Endothelial cell of umbilical vein (primary cell): Measurements from ENCODE around the gene SRGAP3. TPM values are rescaled to one million over a fixed set of nuclear protein-coding genes. Genes with fewer than 3 reads are reported as not detected.

ENCODE experiments used
- BruUV-seq: library from RNA; stranded (reverse); fragments of 400-500 nt; replicated peaks from 2 replicates; lab custom pipeline; 2021; lab: Mats Ljungman, UMichigan
- CTCF ChIA-PET: fragments of 300-600, 350-600 bp; sonication (Branson Sonifier 250); formaldehyde crosslinking; loops from one replicate; lab custom pipeline; 2021; ENCODE audit warnings: antibody characterized with exemption, inconsistent platforms; lab: Charles Lee
- POLR2A ChIA-PET: fragments of 300-600, 350-600 bp; sonication (Branson Sonifier 250); formaldehyde crosslinking; loops from one replicate; lab custom pipeline; 2021; ENCODE audit warnings: antibody characterized with exemption, inconsistent platforms; lab: Charles Lee
- DNase-seq: peaks from one replicate; pipeline ENCODE4 v3.0.0-alpha.2; 2011; ENCODE audit warnings: low read depth, low spot score
- FAIRE-seq: peaks from 2 replicates; lab custom pipeline; 2011; peaks lifted over from hg19 to GRCh38; lab: Jason Lieb, UNC
- H2AFZ ChIP-seq: 2 replicates; pipeline ENCODE4 v1.6.0; 2012; ENCODE audit warnings: low read depth, low read length, control low read depth, inconsistent platforms
- H3K27ac ChIP-seq: 2 replicates; pipeline ENCODE4 v1.5.1; 2011; ENCODE audit warnings: low read depth, mild to moderate bottlenecking, control low read depth, low read length, moderate library complexity; ENCODE audit not compliant: insufficient read depth
- H3K27me3 ChIP-seq, 2 experiments: 2 replicates each; pipeline versions ENCODE4 v1.6.0 to v1.6.1; 2011; ENCODE audit warnings: low read length in 2 of 2, mixed read lengths in 1 of 2; ENCODE audit not compliant: control insufficient read depth in 2 of 2, insufficient read depth in 2 of 2
- H3K36me3 ChIP-seq, 2 experiments: 2 replicates in 1 of 2; 3 replicates in 1 of 2; pipeline ENCODE4 v1.5.1; 2011; ENCODE audit warnings: low read length in 2 of 2, mild to moderate bottlenecking in 1 of 2, moderate library complexity in 1 of 2; ENCODE audit not compliant: control insufficient read depth in 2 of 2, insufficient read depth in 2 of 2; ENCODE audit errors: extremely low read depth in 1 of 2
- H3K4me1 ChIP-seq: 3 replicates; pipeline ENCODE4 v1.5.1; 2011; ENCODE audit warnings: mild to moderate bottlenecking, low read length; ENCODE audit not compliant: control insufficient read depth, insufficient read depth; ENCODE audit errors: extremely low read depth
- H3K4me2 ChIP-seq: 2 replicates; pipeline ENCODE4 v1.6.1; 2011; ENCODE audit warnings: low read length, control low read depth, mixed read lengths; ENCODE audit not compliant: insufficient read depth
- H3K4me3 ChIP-seq, 3 experiments: fragments of 200-600 bp in 1 of 3; sonication (generic), shearing (Covaris generic) in 1 of 3; replicated peaks in 1 of 3; 2 replicates each; pipeline ENCODE4 v1.5.1; 2011 to 2016; ENCODE audit warnings: control low read depth in 3 of 3, low read length in 3 of 3, mild to moderate bottlenecking in 2 of 3, inconsistent platforms in 1 of 3, low read depth in 1 of 3, moderate library complexity in 1 of 3; ENCODE audit not compliant: insufficient read depth in 1 of 3
- H3K79me2 ChIP-seq: 2 replicates; pipeline ENCODE4 v1.6.0; 2012; ENCODE audit warnings: low read length, inconsistent platforms; ENCODE audit not compliant: control insufficient read depth, insufficient read depth
- H3K9ac ChIP-seq: replicated peaks from 2 replicates; pipeline ENCODE3; 2011; ENCODE audit warnings: low read length, control low read depth; ENCODE audit not compliant: insufficient read depth; ENCODE audit errors: extremely low read depth
- H3K9me1 ChIP-seq: replicated peaks from 3 replicates; pipeline ENCODE4 v1.6.0; 2011; ENCODE audit warnings: mild to moderate bottlenecking, low read length; ENCODE audit not compliant: control insufficient read depth, insufficient read depth; ENCODE audit errors: extremely low read depth
- H3K9me3 ChIP-seq: replicated peaks from 2 replicates; pipeline ENCODE4 v1.5.1; 2012; ENCODE audit warnings: low read length, inconsistent platforms; ENCODE audit not compliant: control insufficient read depth, insufficient read depth
- H4K20me1 ChIP-seq: replicated peaks from 2 replicates; pipeline ENCODE3; 2011; ENCODE audit warnings: mild to moderate bottlenecking, low read length; ENCODE audit not compliant: control insufficient read depth, insufficient read depth; ENCODE audit errors: extremely low read depth
- CTCF ChIP-seq, 2 donors: IDR thresholded peaks; 1 replicate in 1 of 2; 2 replicates in 1 of 2; pipeline ENCODE4 v1.5.1; 2011; ENCODE audit warnings: low read length in 2 of 2, mild to moderate bottlenecking in 2 of 2, moderate library complexity in 2 of 2, control low read depth in 1 of 2, inconsistent platforms in 1 of 2, low read depth in 1 of 2; ENCODE audit not compliant: insufficient read depth in 1 of 2; ENCODE audit errors: extremely low read depth in 1 of 2
- EZH2 ChIP-seq: IDR thresholded peaks from 2 replicates; pipeline ENCODE4 v1.6.1; 2012; ENCODE audit warnings: borderline replicate concordance, low read depth, mild to moderate bottlenecking, moderate library complexity, low read length, inconsistent platforms; ENCODE audit not compliant: severe bottlenecking
- FOS ChIP-seq: IDR thresholded peaks from 2 replicates; pipeline ENCODE4 v1.6.1; 2011; ENCODE audit warnings: mild to moderate bottlenecking, low read length, moderate library complexity, borderline replicate concordance; ENCODE audit not compliant: insufficient read depth
- GATA2 ChIP-seq: IDR thresholded peaks from 2 replicates; pipeline ENCODE4 v1.7.0; 2011; ENCODE audit warnings: low read depth, mild to moderate bottlenecking, moderate library complexity, mixed read lengths, low read length; ENCODE audit not compliant: insufficient read length, insufficient read depth
- JUN ChIP-seq: IDR thresholded peaks from 2 replicates; pipeline ENCODE4 v1.6.1; 2011; ENCODE audit warnings: borderline replicate concordance, low read depth; ENCODE audit not compliant: insufficient read length, insufficient read depth
- MAX ChIP-seq: IDR thresholded peaks from 2 replicates; pipeline ENCODE4 v1.6.1; 2011; ENCODE audit not compliant: insufficient read depth, insufficient read length
- MYC ChIP-seq: IDR thresholded peaks from one replicate; pipeline ENCODE4 v1.6.1; 2011; ENCODE audit warnings: mild to moderate bottlenecking, low read depth, low read length
- POLR2A ChIP-seq: IDR thresholded peaks from 2 replicates; pipeline ENCODE4 v1.6.1; 2012; ENCODE audit warnings: low read depth, mild to moderate bottlenecking, control low read depth, low read length
- POLR2AphosphoS5 ChIP-seq: IDR thresholded peaks from 2 replicates; pipeline ENCODE4 v1.6.1; 2012; ENCODE audit warnings: low read depth, mild to moderate bottlenecking, control low read depth, low read length, moderate library complexity; ENCODE audit not compliant: insufficient read depth
- dilution Hi-C: fragments of 300-500 bp; cut with MboI; formaldehyde crosslinking; loops from one replicate; pipeline ENCODE4 v1.15.0; 2019; ENCODE audit warnings: low sequenced_read_pairs; ENCODE audit not compliant: extremely low pct_ligation_motif_present
- intact Hi-C: fragments of 100-400 bp; cut with micrococcal nuclease; formaldehyde crosslinking; loops from one replicate; pipeline ENCODE4 v1.10.0; 2022
- polyA plus RNA-seq, 4 experiments: library from polyadenylated mRNA; depleted of rRNA in 3 of 4; stranded (reverse) in 3 of 4; unstranded in 1 of 4; fragments of >200 nt; gene quantifications; 2 replicates each; pipeline versions ENCODE4 v1.2.1 to v1.2.3, GENCODE V29; 2011 to 2012; ENCODE audit warnings: missing spikeins in 1 of 4
- total RNA-seq: library from RNA; stranded (reverse); gene quantifications from 2 replicates; pipeline ENCODE4 v1.2.3, GENCODE V29; 2021

The SRGAP3 gene
- total and polyA plus RNA-seq, 2 donors (not counting 3 experiments of a cell fraction or from before 2014, with no cell fraction given): 0.06 TPM; not detected in 1

- H3K4me2 ChIP-seq: no peak overlapping the region
- FAIRE-seq: no peak
- H3K9me3 ChIP-seq: no peaks in the 10 kb centered on the region
- no peaks in the 10 kb centered on the region for H3K79me2 ChIP-seq
- POLR2A ChIA-PET: no interaction called here
- no peaks in the 10 kb centered on the region for H3K36me3 ChIP-seq
- H2AFZ ChIP-seq: no peak overlapping the region
- no peak overlapping the region for H3K27ac ChIP-seq
- dilution Hi-C loops (no loop called here), intact Hi-C loops (no loop called here)
- TF ChIP-seq FOS (no peak), EZH2 (no peak), MYC (no peak), POLR2A (no peak), GATA2 (no peak), POLR2AphosphoS5 (no peak), JUN (no peak), CTCF (IDR thresholded peaks at IDR 0.05; ENCODE audit: extremely low read depth in 1 of 2, insufficient read depth in 1 of 2, low read depth in 1 of 2, low read length in 2 of 2) (no peak), MAX (no peak)
- no peaks in the 10 kb centered on the region for H3K9me1 ChIP-seq
- H3K4me1 ChIP-seq: no peaks in the 10 kb centered on the region
- no peaks in the 10 kb centered on the region for H3K27me3 ChIP-seq
- no peak for DNase-seq
- H4K20me1 ChIP-seq: no peaks in the 10 kb centered on the region
- no peak overlapping the region for H3K4me3 ChIP-seq
- CTCF ChIA-PET: interaction anchor here (1.3 kb wide), 1 partner anchor 78 kb away, joined by 3 read pairs; no protein-coding TSS in a partner anchor
- H3K9ac ChIP-seq: no peak overlapping the region
- BruUV-seq: no TSS peak
Observed at GRCh38 chr3:9224490-9224889, 25.0 kb downstream of the SRGAP3 start.
